GM12878 (cell line): ENCODE results near the gene WNT3A.

Source experiments
- ATF3 ChIP-seq: IDR thresholded peaks from 2 replicates; pipeline ENCODE4 v1.6.1; 2011; ENCODE audit warnings: low read depth, mild to moderate bottlenecking, low read length, moderate library complexity, borderline replicate concordance; ENCODE audit errors: extremely low read depth
- CHD2 ChIP-seq: IDR thresholded peaks from 2 replicates; pipeline ENCODE4 v1.6.1; 2011; ENCODE audit warnings: low read depth, low read length, improper control_type of control experiment, borderline replicate concordance
- CREB1 ChIP-seq: IDR thresholded peaks from 2 replicates; pipeline ENCODE4 v1.6.1; 2012; ENCODE audit warnings: low read depth, mild to moderate bottlenecking, inconsistent platforms
- CTCF ChIP-seq, 3 experiments: IDR thresholded peaks in 2 of 3; conservative IDR thresholded peaks in 1 of 3; 2 replicates each; pipeline ENCODE4 v1.5.1; 2011; ENCODE audit warnings: low read depth in 3 of 3, low read length in 3 of 3, mild to moderate bottlenecking in 3 of 3, control low read depth in 2 of 3, moderate library complexity in 2 of 3, inconsistent platforms in 1 of 3, mixed read lengths in 1 of 3; ENCODE audit not compliant: control insufficient read depth in 2 of 3, insufficient read depth in 1 of 3; ENCODE audit errors: extremely low read depth in 1 of 3
- E2F8 ChIP-seq: fragments of 450-650 bp; IDR thresholded peaks from 2 replicates; pipeline ENCODE4 v1.6.1; 2018; ENCODE audit warnings: mild to moderate bottlenecking, low read depth, moderate library complexity; ENCODE audit not compliant: partially characterized antibody
- EED ChIP-seq: sonication (generic); IDR thresholded peaks from 2 replicates; pipeline ENCODE4 v1.6.1; 2016; ENCODE audit warnings: antibody characterized with exemption, low read depth
- HDAC2 ChIP-seq: fragments of 200-600 bp; sonication (generic); IDR thresholded peaks from 2 replicates; pipeline ENCODE4 v1.6.1; 2017
- NR2C2 ChIP-seq: IDR thresholded peaks from 2 replicates; pipeline ENCODE4 v1.6.1; 2011; ENCODE audit warnings: borderline replicate concordance, low read depth; ENCODE audit not compliant: control insufficient read depth, insufficient read length
- RB1 ChIP-seq: fragments of 450-650 bp; formaldehyde crosslinking; IDR thresholded peaks from 2 replicates; pipeline ENCODE4 v1.6.1; 2017; ENCODE audit warnings: mild to moderate bottlenecking, borderline replicate concordance
- SP1 ChIP-seq: IDR thresholded peaks from one replicate; pipeline ENCODE4 v1.6.1; 2011; ENCODE audit warnings: low read depth, low read length

GRCh38 chr1:228105996-228106799 is 99.4 kb downstream of the WNT3A start:
- no peak for TF ChIP-seq CTCF (IDR thresholded peaks at IDR 0.05 in 2 of 3, conservative IDR thresholded peaks at IDR 0.05 in 1 of 3; ENCODE audit: control insufficient read depth in 2 of 3, extremely low read depth in 1 of 3, insufficient read depth in 1 of 3, low read depth in 3 of 3, low read length in 3 of 3)
- no peak for TF ChIP-seq EED
- TF ChIP-seq RB1: no peak
- no peak for TF ChIP-seq SP1
- TF ChIP-seq NR2C2: no peak
- TF ChIP-seq E2F8: no peak
- no peak for TF ChIP-seq CREB1
- TF ChIP-seq ATF3: no peak
- TF ChIP-seq HDAC2: no peak
- TF ChIP-seq CHD2: no peak
